B cell (primary cell): Measurements from ENCODE around the gene FRK. TPM values are rescaled to one million over a fixed set of nuclear protein-coding genes. Genes with fewer than 3 reads are reported as not detected.

ENCODE experiments used
- ATAC-seq: fragments of 200-7000 bp; cut with Tn5 transposase; one replicate; pipeline ENCODE4 v1.10.0; 2021; ENCODE audit warnings: low read depth, mild to moderate bottlenecking, moderate number of reproducible peaks, moderate library complexity
- CTCF ChIA-PET: fragments of 350-600 bp; sonication (Branson Sonifier 250); formaldehyde crosslinking; loops from one replicate; lab custom pipeline; 2021; ENCODE audit warnings: antibody characterized with exemption, inconsistent platforms; lab: Charles Lee
- POLR2A ChIA-PET: fragments of 350-600 bp; sonication (Branson Sonifier 250); formaldehyde crosslinking; loops from one replicate; lab custom pipeline; 2021; ENCODE audit warnings: antibody characterized with exemption; lab: Charles Lee
- DNase-seq: peaks from one replicate; pipeline ENCODE4 v3.0.0; 2013
- H2AFZ ChIP-seq: 2 replicates; pipeline ENCODE4 v1.6.1; 2012; ENCODE audit warnings: mild to moderate bottlenecking, low read depth, low read length; ENCODE audit not compliant: insufficient read depth, poor library complexity, severe bottlenecking
- H3K27ac ChIP-seq, 2 donors: 1 replicate in 1 of 2; 2 replicates in 1 of 2; pipeline ENCODE4 v1.5.1; 2012 to 2013; ENCODE audit warnings: low read length in 2 of 2, mild to moderate bottlenecking in 2 of 2, moderate library complexity in 1 of 2
- H3K27me3 ChIP-seq, 4 experiments: fragments of 200-600 bp in 1 of 4; sonication (generic) in 1 of 4; replicated peaks in 1 of 4; 1 replicate in 2 of 4; 2 replicates in 2 of 4; pipeline versions ENCODE4 v1.6.1 to v1.7.0; 2013 to 2016; ENCODE audit warnings: low read length in 3 of 4, mild to moderate bottlenecking in 2 of 4, mixed read lengths in 1 of 4, moderate library complexity in 1 of 4; ENCODE audit not compliant: insufficient read depth in 4 of 4, control insufficient read depth in 3 of 4; ENCODE audit errors: control extremely low read depth in 1 of 4
- H3K36me3 ChIP-seq, 2 experiments: replicated peaks in 1 of 2; 1 replicate in 1 of 2; 2 replicates in 1 of 2; pipeline versions ENCODE4 v1.6.1 to v1.7.1; 2013; ENCODE audit warnings: low read length in 1 of 2; ENCODE audit not compliant: insufficient read depth in 2 of 2, control insufficient read depth in 1 of 2; ENCODE audit errors: control extremely low read depth in 1 of 2, extremely low read depth in 1 of 2
- H3K4me1 ChIP-seq, 2 donors: fragments of 200-600 bp in 1 of 2; sonication (generic) in 1 of 2; 1 replicate in 1 of 2; 2 replicates in 1 of 2; pipeline versions ENCODE4 v1.5.1 to v1.6.1; 2013 to 2017; ENCODE audit warnings: low read length in 2 of 2; ENCODE audit not compliant: control insufficient read depth in 2 of 2, insufficient read depth in 2 of 2
- H3K4me2 ChIP-seq: replicated peaks from 2 replicates; pipeline ENCODE3; 2012; ENCODE audit warnings: mild to moderate bottlenecking, low read depth, low read length; ENCODE audit not compliant: poor library complexity, severe bottlenecking
- H3K4me3 ChIP-seq, 5 experiments: fragments of 200-600 bp in 1 of 5; sonication (generic) in 1 of 5; 1 replicate in 3 of 5; 2 replicates in 2 of 5; pipeline versions ENCODE4 v1.5.1 to v1.7.0; 2011 to 2016; ENCODE audit warnings: low read length in 4 of 5, mild to moderate bottlenecking in 4 of 5, low read depth in 2 of 5, control low read depth in 1 of 5, moderate library complexity in 1 of 5; ENCODE audit not compliant: insufficient read depth in 1 of 5; ENCODE audit errors: control extremely low read depth in 1 of 5, extremely low read depth in 1 of 5
- H3K79me2 ChIP-seq: fragments of 200-600 bp; sonication (generic); one replicate; pipeline ENCODE4 v1.6.0; 2016; ENCODE audit warnings: low read length; ENCODE audit not compliant: control insufficient read depth, insufficient read depth
- H3K9ac ChIP-seq: fragments of 200-600 bp; sonication (generic); 2 replicates; pipeline ENCODE4 v1.6.1; 2017; ENCODE audit warnings: mild to moderate bottlenecking, low read length, moderate library complexity
- H3K9me3 ChIP-seq, 3 donors: one replicate each; pipeline versions ENCODE4 v1.6.1 to v1.7.1; 2013; ENCODE audit warnings: low read length in 2 of 3; ENCODE audit not compliant: control insufficient read depth in 2 of 3, insufficient read depth in 1 of 3; ENCODE audit errors: control extremely low read depth in 1 of 3
- H4K20me1 ChIP-seq: 2 replicates; pipeline ENCODE4 v1.6.0; 2012; ENCODE audit warnings: mild to moderate bottlenecking, low read length; ENCODE audit not compliant: insufficient read depth, control insufficient read depth, poor library complexity, severe bottlenecking
- H3K27ac Mint-ChIP-seq: one replicate; pipeline ENCODE4 v1.8.0; 2021; ENCODE audit warnings: mixed read lengths
- H3K27me3 Mint-ChIP-seq: one replicate; pipeline ENCODE4 v1.8.0; 2021; ENCODE audit warnings: mixed read lengths
- H3K4me1 Mint-ChIP-seq: one replicate; pipeline ENCODE4 v1.8.0; 2021; ENCODE audit warnings: mixed read lengths
- H3K4me3 Mint-ChIP-seq: one replicate; pipeline ENCODE4 v1.8.0; 2021; ENCODE audit warnings: mixed read lengths
- H3K9me3 Mint-ChIP-seq: one replicate; pipeline ENCODE4 v1.8.0; 2022; ENCODE audit warnings: mixed read lengths; ENCODE audit not compliant: insufficient read depth
- EZH2 ChIP-seq: IDR thresholded peaks from 2 replicates; pipeline ENCODE4 v1.6.1; 2012; ENCODE audit warnings: borderline replicate concordance, low read depth, mild to moderate bottlenecking, moderate library complexity, low read length; ENCODE audit not compliant: insufficient read depth, poor library complexity, severe bottlenecking
- WGBS: methylation state at CpG from one replicate; pipeline ENCODE4 v1.1.5; 2013; ENCODE audit warnings: missing lambda C conversion rate; ENCODE audit not compliant: insufficient coverage; 5-methylcytosine and 5-hydroxymethylcytosine counted together
- intact Hi-C: fragments of 100-400 bp; cut with micrococcal nuclease; formaldehyde crosslinking; loops from one replicate; pipeline ENCODE4 v1.10.0; 2022
- polyA plus RNA-seq: library from polyadenylated mRNA; depleted of rRNA; stranded (reverse); fragments of >200 nt; gene quantifications from 2 replicates; pipeline ENCODE4 v1.2.3, GENCODE V29; 2012
- total RNA-seq, 2 donors: library from RNA; stranded (reverse); fragments of 120-200 nt in 1 of 2; gene quantifications; 1 replicate in 1 of 2; 2 replicates in 1 of 2; pipeline versions ENCODE4 v1.2.3 to v1.2.4, GENCODE V29; 2013 to 2022
- TF ChIP-seq, protein P1 (sequence below): fragments of 200-600 bp; IDR thresholded peaks from one replicate; pipeline ENCODE4 v1.8.0; 2022; ENCODE audit warnings: antibody characterized with exemption, mild to moderate bottlenecking

The FRK gene
- total and polyA plus RNA-seq, 2 donors (not counting 1 experiment from before 2014, with no cell fraction given): 0.01 to 0.07 TPM

DNA sequence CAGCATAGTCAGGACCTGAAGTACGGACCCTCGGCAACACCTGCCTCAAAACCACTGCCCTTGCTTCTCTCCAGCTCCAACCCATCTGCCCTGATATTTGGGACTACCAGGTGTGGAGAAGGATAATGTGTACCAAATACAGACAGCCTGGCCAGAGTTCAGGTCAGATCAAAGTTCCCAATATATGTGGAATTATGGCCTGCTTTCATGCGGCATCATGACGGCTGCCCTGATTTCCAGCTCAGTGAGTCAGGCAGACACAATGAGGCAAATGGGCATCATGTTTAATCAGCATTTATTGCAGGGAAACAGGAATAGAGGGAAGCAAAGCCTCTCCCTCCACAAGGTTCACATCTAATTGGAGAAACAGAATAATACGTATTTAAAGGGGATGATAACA lies 57.9 kb downstream of the FRK start:
- Histone ChIP-seq H2AFZ (no peak overlapping the region), H4K20me1 (no peaks in the 10 kb centered on the region), H3K27me3 (no peaks in the 10 kb centered on the region), H3K4me3 (no peak overlapping the region), H3K27ac (no peak overlapping the region), H3K36me3 (no peaks in the 10 kb centered on the region), H3K79me2 (no peaks in the 10 kb centered on the region), H3K4me2 (no peak overlapping the region), H3K4me1 (no peaks in the 10 kb centered on the region), H3K9ac (no peak overlapping the region), H3K9me3 (no peaks in the 10 kb centered on the region)
- intact Hi-C loops: no loop called here
- no peak for ATAC-seq
- H3K27me3 Mint-ChIP-seq: peaks cover 5% of the 10 kb centered on the region
- no peak overlapping the region for H3K4me3 Mint-ChIP-seq
- ChIA-PET CTCF (no interaction called here), POLR2A (no interaction called here)
- no peaks in the 10 kb centered on the region for H3K4me1 Mint-ChIP-seq
- H3K27ac Mint-ChIP-seq: no peak overlapping the region
- TF ChIP-seq, protein P1, sequence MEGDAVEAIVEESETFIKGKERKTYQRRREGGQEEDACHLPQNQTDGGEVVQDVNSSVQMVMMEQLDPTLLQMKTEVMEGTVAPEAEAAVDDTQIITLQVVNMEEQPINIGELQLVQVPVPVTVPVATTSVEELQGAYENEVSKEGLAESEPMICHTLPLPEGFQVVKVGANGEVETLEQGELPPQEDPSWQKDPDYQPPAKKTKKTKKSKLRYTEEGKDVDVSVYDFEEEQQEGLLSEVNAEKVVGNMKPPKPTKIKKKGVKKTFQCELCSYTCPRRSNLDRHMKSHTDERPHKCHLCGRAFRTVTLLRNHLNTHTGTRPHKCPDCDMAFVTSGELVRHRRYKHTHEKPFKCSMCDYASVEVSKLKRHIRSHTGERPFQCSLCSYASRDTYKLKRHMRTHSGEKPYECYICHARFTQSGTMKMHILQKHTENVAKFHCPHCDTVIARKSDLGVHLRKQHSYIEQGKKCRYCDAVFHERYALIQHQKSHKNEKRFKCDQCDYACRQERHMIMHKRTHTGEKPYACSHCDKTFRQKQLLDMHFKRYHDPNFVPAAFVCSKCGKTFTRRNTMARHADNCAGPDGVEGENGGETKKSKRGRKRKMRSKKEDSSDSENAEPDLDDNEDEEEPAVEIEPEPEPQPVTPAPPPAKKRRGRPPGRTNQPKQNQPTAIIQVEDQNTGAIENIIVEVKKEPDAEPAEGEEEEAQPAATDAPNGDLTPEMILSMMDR: no peak
- TF ChIP-seq EZH2: no peak
- 100% methylated on average over 2 of the region's 5 CpGs for WGBS
- DNase-seq: no peak
- no peaks in the 10 kb centered on the region for H3K9me3 Mint-ChIP-seq

DNA sequence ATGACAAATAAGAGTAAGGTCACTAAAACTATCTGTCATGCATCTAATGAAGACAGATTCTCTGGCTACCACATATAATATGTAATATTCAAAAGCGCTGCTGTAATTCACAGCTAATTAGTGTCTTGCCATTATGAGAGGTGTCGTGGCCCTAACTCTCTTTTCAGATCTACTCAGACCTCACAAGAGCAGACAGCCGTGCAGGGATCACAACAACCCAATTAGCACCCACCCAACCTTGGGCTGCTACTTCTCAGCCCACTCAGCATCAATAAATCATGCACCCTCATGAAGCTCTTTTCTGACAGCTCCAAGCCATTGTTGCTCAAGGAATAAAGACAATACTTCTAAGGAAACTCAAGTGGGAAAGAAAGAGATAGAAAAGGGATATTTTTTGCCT lies 61.5 kb downstream of the FRK start:
- no peak overlapping the region for H3K9ac ChIP-seq
- H3K4me3 ChIP-seq: no peak overlapping the region
- peaks cover 11% of the 10 kb centered on the region for H3K27me3 Mint-ChIP-seq
- H2AFZ ChIP-seq: no peak overlapping the region
- no peaks in the 10 kb centered on the region for H3K36me3 ChIP-seq
- no peaks in the 10 kb centered on the region for H4K20me1 ChIP-seq
- no peaks in the 10 kb centered on the region for H3K79me2 ChIP-seq
- H3K27ac Mint-ChIP-seq: no peak overlapping the region
- ChIA-PET CTCF (no interaction called here), POLR2A (no interaction called here)
- no peaks in the 10 kb centered on the region for H3K9me3 Mint-ChIP-seq
- DNase-seq (no peak), ATAC-seq (no peak)
- 92% methylated on average over 3 of the region's 3 CpGs for WGBS
- no peaks in the 10 kb centered on the region for H3K9me3 ChIP-seq
- no peaks in the 10 kb centered on the region for H3K4me1 Mint-ChIP-seq
- H3K4me1 ChIP-seq: no peaks in the 10 kb centered on the region
- intact Hi-C loops: no loop called here
- H3K27me3 ChIP-seq: peaks cover 0 to 4% (median 2%) of the 10 kb centered on the region in 4 experiments
- H3K27ac ChIP-seq: no peak overlapping the region
- TF ChIP-seq EZH2: no peak
- TF ChIP-seq, protein P1: no peak
- H3K4me2 ChIP-seq: no peak overlapping the region
- no peak overlapping the region for H3K4me3 Mint-ChIP-seq
